Activated CD4-positive, alpha-beta T cell treated with anti-CD3 and anti-CD28 coated beads, Interleukin-2, amount 10 ng/mL, durations not matched to agents 24 days and 14 days (primary cell): ENCODE results near the gene NGF. TPM values are rescaled to one million over a fixed set of nuclear protein-coding genes. Genes with fewer than 3 reads are reported as not detected.

Experiments used
- DNase-seq: peaks from one replicate; pipeline ENCODE4 v3.0.0; 2022
- H3K27ac Mint-ChIP-seq: one replicate; pipeline ENCODE4 v1.8.0; 2022; ENCODE audit warnings: mild to moderate bottlenecking, mixed read lengths
- H3K27me3 Mint-ChIP-seq: one replicate; pipeline ENCODE4 v1.8.0; 2022; ENCODE audit warnings: mixed read lengths
- H3K36me3 Mint-ChIP-seq: one replicate; pipeline ENCODE4 v1.8.0; 2022; ENCODE audit warnings: low read depth, mild to moderate bottlenecking, mixed read lengths
- H3K4me1 Mint-ChIP-seq: one replicate; pipeline ENCODE4 v1.8.0; 2021; ENCODE audit warnings: mixed read lengths
- H3K4me3 Mint-ChIP-seq: one replicate; pipeline ENCODE4 v1.8.0; 2022; ENCODE audit warnings: mild to moderate bottlenecking, moderate library complexity, mixed read lengths
- H3K9me3 Mint-ChIP-seq: one replicate; pipeline ENCODE4 v1.8.0; 2021; ENCODE audit warnings: mixed read lengths
- intact Hi-C: fragments of 100-400 bp; cut with micrococcal nuclease; formaldehyde crosslinking; loops from one replicate; pipeline ENCODE4 v1.15.1; 2023
- total RNA-seq: library from RNA; stranded (reverse); gene quantifications from 2 replicates; pipeline ENCODE4 v1.2.3, GENCODE V29; 2022

Gene NGF
- total RNA-seq, 1 donor from 2014 or later, result not detected

DNA sequence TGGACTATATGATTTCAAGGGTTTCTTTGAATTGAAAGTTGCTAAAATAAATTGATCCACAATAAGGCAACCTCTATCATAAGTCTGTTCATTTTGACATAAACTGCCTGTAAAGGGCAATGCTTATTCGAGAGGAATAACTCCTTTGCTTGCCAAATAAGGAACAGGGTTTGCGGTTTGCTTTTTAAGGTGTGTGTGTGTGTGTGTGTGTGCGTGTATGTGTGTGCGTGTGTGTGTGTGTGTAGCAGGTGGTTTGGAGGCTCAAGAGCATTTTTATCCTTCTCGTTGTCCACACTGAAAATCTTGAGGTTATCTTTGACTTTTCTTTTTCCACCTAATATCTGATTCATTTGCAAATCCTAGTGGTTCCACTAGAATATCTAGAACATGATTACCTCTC is 13.1 kb upstream of the NGF start:
- no peak for DNase-seq
- Mint-ChIP-seq H3K27me3 (no peaks in the 10 kb centered on the region), H3K4me1 (no peaks in the 10 kb centered on the region), H3K27ac (no peak overlapping the region), H3K36me3 (no peaks in the 10 kb centered on the region), H3K9me3 (no peaks in the 10 kb centered on the region), H3K4me3 (no peak overlapping the region)
- intact Hi-C loops, result no loop called here

DNA sequence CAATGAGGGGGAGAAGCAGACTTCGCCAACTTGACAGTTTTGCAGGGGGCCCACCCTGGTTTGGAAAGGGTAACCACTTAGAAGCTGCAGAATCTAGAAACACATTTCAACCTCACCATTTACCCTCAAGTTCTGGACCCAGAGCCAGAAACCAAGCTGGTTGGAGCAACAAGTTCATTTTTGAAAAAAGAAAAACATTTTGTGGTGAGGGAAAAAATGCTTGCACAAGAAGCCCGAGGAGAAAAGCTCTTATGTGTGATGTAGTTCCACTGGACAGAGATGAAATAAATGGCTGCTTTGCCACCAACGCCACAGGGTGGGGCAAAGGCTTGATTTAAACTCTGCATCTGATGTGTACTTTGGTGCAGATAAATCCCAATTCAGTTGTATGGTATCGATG is 10.6 kb upstream of the NGF start:
- Mint-ChIP-seq H3K4me1 (no peaks in the 10 kb centered on the region), H3K4me3 (no peak overlapping the region), H3K9me3 (no peaks in the 10 kb centered on the region), H3K27ac (no peak overlapping the region), H3K27me3 (no peaks in the 10 kb centered on the region), H3K36me3 (no peaks in the 10 kb centered on the region)
- intact Hi-C loops, result no loop called here
- no peak for DNase-seq

GRCh38 chr1:115347282-115347681 is 9.2 kb upstream of the NGF start:
- no peak for DNase-seq
- Mint-ChIP-seq H3K9me3 (no peaks in the 10 kb centered on the region), H3K27ac (no peak overlapping the region), H3K4me1 (no peaks in the 10 kb centered on the region), H3K36me3 (no peaks in the 10 kb centered on the region), H3K27me3 (peaks cover 1% of the 10 kb centered on the region), H3K4me3 (no peak overlapping the region)
- intact Hi-C loops, result no loop called here

GRCh38 chr1:115343200-115343737 is 5.2 kb upstream of the NGF start:
- peaks cover 17% of the 10 kb centered on the region for H3K27me3 Mint-ChIP-seq
- no peaks in the 10 kb centered on the region for H3K4me1 Mint-ChIP-seq
- H3K36me3 Mint-ChIP-seq, result no peaks in the 10 kb centered on the region
- H3K4me3 Mint-ChIP-seq, result no peak overlapping the region
- H3K9me3 Mint-ChIP-seq, result no peaks in the 10 kb centered on the region
- no peak for DNase-seq
- intact Hi-C loops, result no loop called here
- no peak overlapping the region for H3K27ac Mint-ChIP-seq

GRCh38 chr1:115341948-115342347 is 3.9 kb upstream of the NGF start:
- Mint-ChIP-seq H3K27me3 (peaks cover 25% of the 10 kb centered on the region), H3K36me3 (no peaks in the 10 kb centered on the region), H3K4me3 (no peak overlapping the region), H3K9me3 (no peaks in the 10 kb centered on the region), H3K4me1 (no peaks in the 10 kb centered on the region), H3K27ac (no peak overlapping the region)
- intact Hi-C loops, result no loop called here
- DNase-seq, result no peak

DNA sequence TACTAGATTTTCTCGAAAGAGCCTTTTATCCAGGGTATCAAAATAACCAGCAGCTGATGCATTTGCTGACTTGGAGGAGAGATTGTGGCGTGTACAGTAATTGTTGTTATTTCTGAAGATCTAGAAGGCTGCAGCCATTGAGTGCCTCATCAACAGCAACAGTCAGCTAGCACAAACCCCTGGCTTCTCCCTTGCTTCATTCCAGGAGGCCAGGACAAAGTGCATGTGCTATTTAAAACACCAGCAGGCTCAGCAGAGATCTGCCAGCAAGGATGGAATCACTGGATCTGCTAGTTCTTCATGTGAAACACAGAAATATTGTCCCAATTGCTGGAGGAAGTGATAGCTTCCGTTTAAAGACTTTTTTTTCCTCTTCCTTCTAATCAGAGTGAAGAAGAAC is 2.8 kb upstream of the NGF start:
- H3K27ac Mint-ChIP-seq, result no peak overlapping the region

GRCh38 chr1:115338457-115338820 is 390 bp upstream of the NGF start:
- H3K27me3 Mint-ChIP-seq, result peaks cover 35% of the 10 kb centered on the region
- no peak for DNase-seq
- H3K4me3 Mint-ChIP-seq, result no peak overlapping the region
- no peak overlapping the region for H3K27ac Mint-ChIP-seq
- peaks cover 2% of the 10 kb centered on the region for H3K4me1 Mint-ChIP-seq
- no peaks in the 10 kb centered on the region for H3K36me3 Mint-ChIP-seq
- H3K9me3 Mint-ChIP-seq, result no peaks in the 10 kb centered on the region
- intact Hi-C loops, result no loop called here

More for the DNA sequence above, 2.8 kb upstream of the NGF start:
- DNase-seq, result no peak
- H3K4me1 Mint-ChIP-seq, result no peaks in the 10 kb centered on the region
- peaks cover 35% of the 10 kb centered on the region for H3K27me3 Mint-ChIP-seq
- H3K9me3 Mint-ChIP-seq, result no peaks in the 10 kb centered on the region
- H3K36me3 Mint-ChIP-seq, result no peaks in the 10 kb centered on the region
- intact Hi-C loops, result no loop called here
- H3K4me3 Mint-ChIP-seq, result no peak overlapping the region

DNA sequence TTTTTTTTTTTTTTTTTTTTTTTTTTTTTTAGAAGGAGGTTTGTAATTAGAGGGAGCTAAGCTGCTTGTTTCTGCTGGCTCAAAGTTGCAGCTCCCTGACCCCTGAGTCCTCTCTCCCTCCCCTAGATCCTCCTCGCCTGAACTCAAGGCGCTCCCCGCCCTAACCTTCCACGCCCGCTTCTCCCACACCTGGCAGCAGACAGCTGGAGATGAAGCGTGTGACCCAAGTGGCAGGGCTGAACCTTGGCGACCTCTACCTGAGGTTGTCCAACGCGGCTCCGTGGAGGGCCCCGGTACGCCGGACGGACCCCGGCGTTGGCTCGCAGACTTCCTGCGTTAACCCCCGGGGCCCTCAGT is 795 bp downstream of the NGF start:
- peaks cover 2% of the 10 kb centered on the region for H3K4me1 Mint-ChIP-seq
- intact Hi-C loops, result no loop called here
- no peak overlapping the region for H3K27ac Mint-ChIP-seq
- no peaks in the 10 kb centered on the region for H3K9me3 Mint-ChIP-seq
- no peak for DNase-seq
- no peak overlapping the region for H3K4me3 Mint-ChIP-seq
- H3K27me3 Mint-ChIP-seq, result peaks cover 33% of the 10 kb centered on the region
- no peaks in the 10 kb centered on the region for H3K36me3 Mint-ChIP-seq

DNA sequence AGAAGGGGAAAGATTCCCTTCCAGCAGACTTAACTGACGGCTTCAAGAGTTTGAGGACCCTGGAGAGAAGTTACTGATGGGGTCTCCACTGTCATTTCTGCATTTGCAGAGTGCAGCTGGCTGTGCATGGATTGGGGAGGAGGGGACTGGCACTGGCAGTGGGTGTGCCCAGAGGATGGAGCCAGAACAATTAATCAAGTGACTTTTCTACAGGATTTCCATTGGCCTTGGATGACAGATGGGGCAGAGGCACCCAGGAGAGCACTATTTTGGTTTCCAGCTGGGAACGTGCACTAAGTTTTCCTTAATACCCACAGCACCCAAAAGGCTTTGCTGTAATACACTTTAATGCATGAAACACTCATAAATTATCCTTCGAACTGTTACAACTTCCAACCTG is 1.3 kb downstream of the NGF start:
- peaks cover 30% of the 10 kb centered on the region for H3K27me3 Mint-ChIP-seq
- intact Hi-C loops, result no loop called here
- no peaks in the 10 kb centered on the region for H3K36me3 Mint-ChIP-seq
- DNase-seq, result no peak
- no peaks in the 10 kb centered on the region for H3K9me3 Mint-ChIP-seq
- no peak overlapping the region for H3K27ac Mint-ChIP-seq
- no peak overlapping the region for H3K4me3 Mint-ChIP-seq
- peaks cover 2% of the 10 kb centered on the region for H3K4me1 Mint-ChIP-seq

- intact Hi-C loops, result no loop called here
These were observed 5.0 kb downstream of the NGF start for GRCh38 chr1:115332813-115333608.

GRCh38 chr1:115331558-115332331 is 6.3 kb downstream of the NGF start:
- no peak overlapping the region for H3K4me3 Mint-ChIP-seq
- peaks cover 2% of the 10 kb centered on the region for H3K4me1 Mint-ChIP-seq
- H3K36me3 Mint-ChIP-seq, result no peaks in the 10 kb centered on the region
- intact Hi-C loops, result no loop called here
- peaks cover 9% of the 10 kb centered on the region for H3K27me3 Mint-ChIP-seq
- H3K27ac Mint-ChIP-seq, result no peak overlapping the region
- H3K9me3 Mint-ChIP-seq, result no peaks in the 10 kb centered on the region
- no peak for DNase-seq

More at GRCh38 chr1:115332813-115333608, 5.0 kb downstream of the NGF start:
- Mint-ChIP-seq H3K27me3 (peaks cover 18% of the 10 kb centered on the region), H3K4me3 (no peak overlapping the region), H3K9me3 (no peaks in the 10 kb centered on the region), H3K36me3 (no peaks in the 10 kb centered on the region), H3K4me1 (peaks cover 2% of the 10 kb centered on the region), H3K27ac (no peak overlapping the region)
- no peak for DNase-seq

- Mint-ChIP-seq H3K9me3 (no peaks in the 10 kb centered on the region), H3K4me3 (no peak overlapping the region), H3K27ac (no peak overlapping the region), H3K36me3 (no peaks in the 10 kb centered on the region), H3K4me1 (peaks cover 2% of the 10 kb centered on the region), H3K27me3 (peaks cover 4% of the 10 kb centered on the region)
- intact Hi-C loops, result no loop called here
- no peak for DNase-seq
These were observed 7.5 kb downstream of the NGF start for GRCh38 chr1:115330480-115331013.

- intact Hi-C loops, result no loop called here
- Mint-ChIP-seq H3K27ac (no peak overlapping the region), H3K4me3 (no peak overlapping the region), H3K27me3 (peaks cover 6% of the 10 kb centered on the region), H3K9me3 (no peaks in the 10 kb centered on the region), H3K36me3 (no peaks in the 10 kb centered on the region), H3K4me1 (peaks cover 2% of the 10 kb centered on the region)
- no peak for DNase-seq
These were observed 8.1 kb downstream of the NGF start for GRCh38 chr1:115329965-115330364.

DNA sequence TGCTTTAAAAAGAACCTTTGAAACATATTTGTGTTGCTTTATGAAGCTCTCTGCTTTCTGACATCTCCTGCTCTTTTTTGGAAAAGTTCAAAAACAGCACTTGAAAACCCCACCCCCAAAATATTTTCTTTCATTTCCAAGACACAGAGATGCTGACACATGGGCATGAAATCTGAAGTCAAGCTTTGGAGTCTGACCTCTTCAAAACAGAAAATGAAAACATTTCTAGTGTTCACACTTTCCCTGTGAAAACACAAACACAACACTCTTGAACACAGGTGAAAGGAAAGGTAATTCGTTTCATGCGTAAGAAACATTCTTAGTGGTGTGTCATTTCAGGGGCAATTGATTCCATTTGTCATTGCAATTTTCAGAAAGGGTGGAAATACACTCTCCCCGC is 10.8 kb downstream of the NGF start:
- Mint-ChIP-seq H3K4me3 (no peak overlapping the region), H3K4me1 (no peaks in the 10 kb centered on the region), H3K27me3 (peaks cover 6% of the 10 kb centered on the region), H3K9me3 (no peaks in the 10 kb centered on the region), H3K27ac (no peak overlapping the region), H3K36me3 (no peaks in the 10 kb centered on the region)
- intact Hi-C loops, result no loop called here
- DNase-seq, result no peak
